Measurements from ENCODE around the gene NCS1.

NCS1 gene

GRCh38 chr9:130167927-130168326 lies 4.3 kb upstream of the NCS1 start:
- ChIA-PET CTCF (no interaction called here), POLR2A (no interaction called here)
- no peak for TF ChIP-seq CTCF (IDR thresholded peaks at IDR 0.05; ENCODE audit: control extremely low read depth, extremely low read depth, low read depth, missing control alignments)
- no peak for DNase-seq (ENCODE audit: extremely low spot score)

GRCh38 chr9:130171226-130172148 lies 717 bp upstream of the NCS1 start:
- ChIA-PET POLR2A (no interaction called here), CTCF (interaction anchor here (1.1 to 1.7 kb wide), 2 partner anchors 23 to 64 kb away, joined by 4 read pairs; no protein-coding TSS in a partner anchor)
- DNase-seq (ENCODE audit: extremely low spot score) = no peak
- TF ChIP-seq CTCF (IDR thresholded peaks at IDR 0.05; ENCODE audit: control extremely low read depth, extremely low read depth, low read depth, missing control alignments) = no peak

GRCh38 chr9:130172858-130173665 lies 858 bp downstream of the NCS1 start:
- no peak for DNase-seq (ENCODE audit: extremely low spot score)
- ChIA-PET CTCF (no interaction called here), POLR2A (no interaction called here)
- no peak for TF ChIP-seq CTCF (IDR thresholded peaks at IDR 0.05; ENCODE audit: control extremely low read depth, extremely low read depth, low read depth, missing control alignments)

GRCh38 chr9:130173666-130173983 lies 1.4 kb downstream of the NCS1 start:
- no peak for DNase-seq (ENCODE audit: extremely low spot score)
- ChIA-PET CTCF (no interaction called here), POLR2A (interaction anchor here (0.5 kb wide), 1 partner anchor 22 kb away, joined by 3 read pairs; no protein-coding TSS in a partner anchor)

GRCh38 chr9:130174025-130174424 lies 1.8 kb downstream of the NCS1 start:
- no peak for TF ChIP-seq CTCF (IDR thresholded peaks at IDR 0.05; ENCODE audit: control extremely low read depth, extremely low read depth, low read depth, missing control alignments)
- CTCF ChIA-PET = no interaction called here
- POLR2A ChIA-PET = interaction anchor here (0.5 kb wide), 1 partner anchor 23 kb away, joined by 3 read pairs; no protein-coding TSS in a partner anchor
- DNase-seq (ENCODE audit: extremely low spot score) = no peak

More at GRCh38 chr9:130173666-130173983, 1.4 kb downstream of the NCS1 start:
- TF ChIP-seq CTCF (IDR thresholded peaks at IDR 0.05; ENCODE audit: control extremely low read depth, extremely low read depth, low read depth, missing control alignments) = no peak

GRCh38 chr9:130174920-130175321 lies 2.7 kb downstream of the NCS1 start:
- POLR2A ChIA-PET = interaction anchor here (0.6 kb wide), 1 partner anchor 146 kb away, joined by 3 read pairs; no protein-coding TSS in a partner anchor
- no peak for TF ChIP-seq CTCF (IDR thresholded peaks at IDR 0.05; ENCODE audit: control extremely low read depth, extremely low read depth, low read depth, missing control alignments)
- CTCF ChIA-PET = no interaction called here

More at GRCh38 chr9:130174920-130175321, 2.7 kb downstream of the NCS1 start:
- no peak for DNase-seq (ENCODE audit: extremely low spot score)

All from GM10248 (cell line).